A673 (cell line): ENCODE measurements around the gene F2RL3.

Experiments used
- EZH2 ChIP-seq: fragments of 200-600 bp; sonication (generic); IDR thresholded peaks from 2 replicates; pipeline ENCODE4 v1.6.1; 2017; ENCODE audit warnings: borderline replicate concordance, low read depth, mild to moderate bottlenecking, mixed read lengths, antibody characterized with exemption, low read length; ENCODE audit not compliant: poor library complexity, severe bottlenecking
- TF ChIP-seq, protein P1 (sequence below): fragments of 300-800, 200-600 bp; sonication (generic); conservative IDR thresholded peaks from 2 replicates; pipeline ENCODE4 v1.5.1; 2017; ENCODE audit warnings: low read depth, mild to moderate bottlenecking, antibody characterized with exemption, low read length, moderate library complexity, mixed read lengths

DNA sequence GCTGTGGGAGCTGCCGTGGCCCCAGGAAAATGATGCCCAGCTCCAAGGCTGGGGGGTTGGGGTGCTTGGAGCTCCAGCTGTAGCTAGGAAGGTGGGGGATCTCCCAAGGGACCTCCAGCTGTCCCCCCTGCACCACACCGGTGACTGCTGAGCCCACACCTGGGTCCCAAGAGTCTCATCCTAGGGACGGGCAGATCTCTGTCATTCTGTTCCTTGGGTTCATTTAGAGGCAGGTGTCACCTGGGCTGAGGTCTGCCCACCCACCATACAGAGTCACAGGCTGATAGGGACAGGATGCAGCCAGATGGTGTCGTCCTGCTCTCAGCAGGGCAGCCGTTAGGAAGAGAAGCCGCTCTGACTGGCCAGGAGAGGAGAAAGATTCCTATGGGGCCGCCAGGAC lies 5.3 kb downstream of the F2RL3 start:
- TF ChIP-seq, protein P1, sequence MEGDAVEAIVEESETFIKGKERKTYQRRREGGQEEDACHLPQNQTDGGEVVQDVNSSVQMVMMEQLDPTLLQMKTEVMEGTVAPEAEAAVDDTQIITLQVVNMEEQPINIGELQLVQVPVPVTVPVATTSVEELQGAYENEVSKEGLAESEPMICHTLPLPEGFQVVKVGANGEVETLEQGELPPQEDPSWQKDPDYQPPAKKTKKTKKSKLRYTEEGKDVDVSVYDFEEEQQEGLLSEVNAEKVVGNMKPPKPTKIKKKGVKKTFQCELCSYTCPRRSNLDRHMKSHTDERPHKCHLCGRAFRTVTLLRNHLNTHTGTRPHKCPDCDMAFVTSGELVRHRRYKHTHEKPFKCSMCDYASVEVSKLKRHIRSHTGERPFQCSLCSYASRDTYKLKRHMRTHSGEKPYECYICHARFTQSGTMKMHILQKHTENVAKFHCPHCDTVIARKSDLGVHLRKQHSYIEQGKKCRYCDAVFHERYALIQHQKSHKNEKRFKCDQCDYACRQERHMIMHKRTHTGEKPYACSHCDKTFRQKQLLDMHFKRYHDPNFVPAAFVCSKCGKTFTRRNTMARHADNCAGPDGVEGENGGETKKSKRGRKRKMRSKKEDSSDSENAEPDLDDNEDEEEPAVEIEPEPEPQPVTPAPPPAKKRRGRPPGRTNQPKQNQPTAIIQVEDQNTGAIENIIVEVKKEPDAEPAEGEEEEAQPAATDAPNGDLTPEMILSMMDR = no peak
- no peak for TF ChIP-seq EZH2
